ENCODE measurements around the gene EAF1. TPM values are rescaled to one million over a fixed set of nuclear protein-coding genes. Genes with fewer than 3 reads are reported as not detected.
"Not testable (repeated sequence)": the region's sequence is repeated elsewhere in the genome, so short reads cannot be mapped to it uniquely, and the experiment has no call there.

EAF1 gene
- total RNA-seq, 1 experiment from 2014 or later = 32.1 TPM

DNA sequence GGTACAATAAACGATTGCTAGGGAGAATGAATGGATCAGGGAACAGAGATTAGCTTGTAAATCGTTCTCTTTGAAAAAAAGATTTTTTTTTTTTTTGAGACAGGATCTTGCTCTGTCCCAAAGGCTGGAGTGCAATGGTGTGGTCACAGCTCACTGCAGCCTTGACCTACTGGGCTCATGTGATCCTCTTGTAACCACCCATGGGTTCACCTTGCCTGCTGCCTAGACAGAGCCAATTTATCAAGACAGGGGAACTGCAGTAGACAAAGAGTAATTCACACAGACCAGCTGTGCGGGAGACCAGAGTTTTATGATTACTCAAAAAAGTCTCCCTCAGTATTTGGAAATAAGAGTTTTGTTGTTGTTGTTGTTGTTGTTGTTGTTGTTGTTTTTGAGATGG is 39.7 kb upstream of the EAF1 start:
- CTCF ChIA-PET = no interaction called here
- Histone ChIP-seq H3K4me1 (ENCODE audit: control insufficient read depth in 1 of 2, insufficient read depth in 2 of 2, low read length in 2 of 2) (peaks cover 3 to 24% of the 10 kb centered on the region in 2 experiments; a peak in 2 of 4 replicates), H3K4me2 (ENCODE audit: low read length) (0 out of 2 replicates have a peak overlapping the region, but pooled peaks have one; percentile 21), H3K9me2 (ENCODE audit: insufficient read depth) (no peaks in the 10 kb centered on the region), H3K9me3 (ENCODE audit: control insufficient read depth in 1 of 2, insufficient read depth in 1 of 2, low read depth in 1 of 2, low read length in 2 of 2) (no peaks in the 10 kb centered on the region), H3K27me3 (ENCODE audit: insufficient read depth, low read length) (no peaks in the 10 kb centered on the region), H3K36me3 (ENCODE audit: control insufficient read depth in 1 of 2, insufficient read depth in 2 of 2, low read length in 2 of 2) (no peaks in the 10 kb centered on the region), H4K20me1 (ENCODE audit: insufficient read depth) (no peaks in the 10 kb centered on the region), H2AFZ (ENCODE audit: low read depth, low read length, poor library complexity, severe bottlenecking) (no peak overlapping the region), H3K9ac (ENCODE audit: low read length) (no peak overlapping the region), H3K27ac (ENCODE audit: low read depth, low read length) (no peak overlapping the region), H3K4me3 (replicated peaks in 1 of 2; ENCODE audit: low read depth in 1 of 2, low read length in 2 of 2) (no peak overlapping the region), H3K79me2 (ENCODE audit: insufficient read depth, low read length) (no peaks in the 10 kb centered on the region)
- POLR2A ChIA-PET = no interaction called here
- intact Hi-C loops (cut with micrococcal nuclease) = no loop called here
- RAD21 ChIA-PET (ENCODE audit: low non-redundant PET in 1 of 2, low total read pairs in 2 of 2, uncharacterized antibody in 2 of 2, unreplicated experiment in 2 of 2) = no interaction called here
- no TSS peak for BruUV-seq (replicated peaks)
- TF ChIP-seq, protein P1, sequence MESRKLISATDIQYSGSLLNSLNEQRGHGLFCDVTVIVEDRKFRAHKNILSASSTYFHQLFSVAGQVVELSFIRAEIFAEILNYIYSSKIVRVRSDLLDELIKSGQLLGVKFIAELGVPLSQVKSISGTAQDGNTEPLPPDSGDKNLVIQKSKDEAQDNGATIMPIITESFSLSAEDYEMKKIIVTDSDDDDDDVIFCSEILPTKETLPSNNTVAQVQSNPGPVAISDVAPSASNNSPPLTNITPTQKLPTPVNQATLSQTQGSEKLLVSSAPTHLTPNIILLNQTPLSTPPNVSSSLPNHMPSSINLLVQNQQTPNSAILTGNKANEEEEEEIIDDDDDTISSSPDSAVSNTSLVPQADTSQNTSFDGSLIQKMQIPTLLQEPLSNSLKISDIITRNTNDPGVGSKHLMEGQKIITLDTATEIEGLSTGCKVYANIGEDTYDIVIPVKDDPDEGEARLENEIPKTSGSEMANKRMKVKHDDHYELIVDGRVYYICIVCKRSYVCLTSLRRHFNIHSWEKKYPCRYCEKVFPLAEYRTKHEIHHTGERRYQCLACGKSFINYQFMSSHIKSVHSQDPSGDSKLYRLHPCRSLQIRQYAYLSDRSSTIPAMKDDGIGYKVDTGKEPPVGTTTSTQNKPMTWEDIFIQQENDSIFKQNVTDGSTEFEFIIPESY (IDR thresholded peaks at IDR 0.05; ENCODE audit: extremely low read depth, insufficient replicate concordance, low read length) = no peak
- TF ChIP-seq JUND (IDR thresholded peaks at IDR 0.05) (no peak), CBX3 (IDR thresholded peaks at IDR 0.05; ENCODE audit: low read depth) (no peak), EZH2 (IDR thresholded peaks at IDR 0.05) (no peak), RAD21 (IDR thresholded peaks at IDR 0.05; ENCODE audit: low read depth) (no peak), ZNF274 (IDR thresholded peaks at IDR 0.05; ENCODE audit: low read depth, low read length) (no peak), POLR2AphosphoS5 (IDR thresholded peaks at IDR 0.05; ENCODE audit: low read depth, low read length) (no peak), YY1 (IDR thresholded peaks at IDR 0.05; ENCODE audit: extremely low read depth, insufficient replicate concordance, low read depth, low read length) (no peak)
- TF ChIP-seq, protein P2, sequence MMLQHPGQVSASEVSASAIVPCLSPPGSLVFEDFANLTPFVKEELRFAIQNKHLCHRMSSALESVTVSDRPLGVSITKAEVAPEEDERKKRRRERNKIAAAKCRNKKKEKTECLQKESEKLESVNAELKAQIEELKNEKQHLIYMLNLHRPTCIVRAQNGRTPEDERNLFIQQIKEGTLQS (IDR thresholded peaks at IDR 0.05) = no peak
- ATAC-seq (0 out of 2 replicates have a peak, but pooled peaks have one; percentile 11), DNase-seq (ENCODE audit: low read depth, low spot score) (no peak)

DNA sequence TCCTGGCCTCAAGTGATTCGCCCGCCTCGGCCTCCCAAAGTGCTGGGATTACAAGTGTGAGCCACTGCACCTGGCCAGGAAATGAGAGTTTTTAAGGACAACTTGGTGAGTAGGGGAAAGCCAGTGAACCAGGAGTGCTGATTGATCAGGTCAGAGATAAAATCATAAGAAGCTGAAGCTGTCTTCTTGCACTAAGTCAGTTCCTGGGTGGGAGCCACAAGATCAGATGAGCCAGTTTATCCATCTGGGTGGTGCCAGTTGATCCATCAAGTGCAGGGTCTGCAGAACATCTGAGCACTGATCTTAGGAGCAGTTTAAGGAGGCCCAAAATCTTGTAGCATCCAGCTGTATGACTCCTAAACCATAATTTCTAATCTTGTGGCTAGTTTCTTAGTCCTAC is 39.1 kb upstream of the EAF1 start:
- peaks cover 3 to 23% of the 10 kb centered on the region in 2 experiments; a peak in 2 of 4 replicates for H3K4me1 ChIP-seq (ENCODE audit: control insufficient read depth in 1 of 2, insufficient read depth in 2 of 2, low read length in 2 of 2)
- H3K4me3 ChIP-seq (replicated peaks in 1 of 2; ENCODE audit: low read depth in 1 of 2, low read length in 2 of 2); RAD21 ChIA-PET (ENCODE audit: low non-redundant PET in 1 of 2, low total read pairs in 2 of 2, uncharacterized antibody in 2 of 2, unreplicated experiment in 2 of 2); H3K9ac ChIP-seq (ENCODE audit: low read length); H3K27me3 ChIP-seq (ENCODE audit: insufficient read depth, low read length); CTCF ChIA-PET; H3K9me2 ChIP-seq (ENCODE audit: insufficient read depth); ATAC-seq; H3K79me2 ChIP-seq (ENCODE audit: insufficient read depth, low read length); H3K9me3 ChIP-seq (ENCODE audit: control insufficient read depth in 1 of 2, insufficient read depth in 1 of 2, low read depth in 1 of 2, low read length in 2 of 2); BruUV-seq (replicated peaks); H4K20me1 ChIP-seq (ENCODE audit: insufficient read depth); H2AFZ ChIP-seq (ENCODE audit: low read depth, low read length, poor library complexity, severe bottlenecking); H3K36me3 ChIP-seq (ENCODE audit: control insufficient read depth in 1 of 2, insufficient read depth in 2 of 2, low read length in 2 of 2); H3K27ac ChIP-seq (ENCODE audit: low read depth, low read length); H3K4me2 ChIP-seq (ENCODE audit: low read length); intact Hi-C loops (cut with micrococcal nuclease); POLR2A ChIA-PET; DNase-seq (ENCODE audit: low read depth, low spot score): not testable (repeated sequence)

Data from HCT116 (cell line).